Measurements from ENCODE around the gene NEO1. TPM values are rescaled to one million over a fixed set of nuclear protein-coding genes. Genes with fewer than 3 reads are reported as not detected.
A peak's percentile ranks its signal among the peaks of the same experiment; 100 is the strongest.

Gene NEO1
- total and polyA plus RNA-seq, 9 donors = 19.6 to 49.7 (median 37.1) TPM

DNA sequence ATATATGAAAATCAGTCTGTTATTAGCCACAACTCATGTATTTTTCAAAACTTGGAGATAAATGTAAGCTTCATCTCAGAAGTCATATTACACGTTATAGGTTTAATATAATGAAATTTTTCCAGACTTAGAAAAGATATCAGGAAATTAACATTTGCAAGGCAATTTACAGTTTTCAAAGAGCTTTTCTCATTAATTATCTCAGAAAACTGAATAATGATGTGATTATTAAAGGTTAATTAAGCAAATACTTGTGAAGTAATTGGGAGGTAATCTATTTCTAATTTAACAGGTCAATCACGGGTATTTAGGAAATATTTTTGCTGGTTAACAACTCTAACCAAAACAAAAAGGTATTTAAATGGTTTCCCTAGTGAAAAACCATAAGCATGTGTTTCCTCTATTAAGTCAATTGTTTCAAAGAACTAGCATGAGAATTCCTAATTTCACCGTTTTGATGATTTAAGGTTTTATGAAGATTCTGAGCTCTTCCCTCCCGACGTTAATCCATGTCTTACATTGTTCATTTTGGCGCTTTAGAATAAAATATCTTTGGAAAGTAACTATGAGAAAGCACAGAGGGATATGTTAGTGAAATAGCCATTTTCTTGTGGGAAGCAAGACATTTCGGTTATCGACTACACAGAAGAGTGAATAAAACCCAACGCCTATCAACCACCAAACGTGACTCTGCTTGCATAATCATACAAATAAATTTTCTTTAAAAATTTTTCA lies 1.5 kb upstream of the NEO1 start:
- no peaks in the 10 kb centered on the region for H3K9me3 ChIP-seq (replicated peaks; ENCODE audit: control insufficient read depth, low read depth, low read length)
- peaks cover 2% of the 10 kb centered on the region for H3K4me1 ChIP-seq (ENCODE audit: control insufficient read depth, insufficient read depth, low read length)
- no CpG with 5 or more reads among the region's 10 CpGs for WGBS (ENCODE audit: insufficient coverage)
- no peaks in the 10 kb centered on the region for H3K36me3 ChIP-seq (ENCODE audit: control insufficient read depth, insufficient read depth, low read length)
- peaks cover 7% of the 10 kb centered on the region for H3K27me3 ChIP-seq (ENCODE audit: control insufficient read depth, insufficient read depth, low read length)
- DNase-seq = peak; percentile 8
- H3K27ac ChIP-seq (ENCODE audit: low read length) = no peak overlapping the region
- peak overlapping the region; percentile 88 for H3K4me3 ChIP-seq (ENCODE audit: low read length)

DNA sequence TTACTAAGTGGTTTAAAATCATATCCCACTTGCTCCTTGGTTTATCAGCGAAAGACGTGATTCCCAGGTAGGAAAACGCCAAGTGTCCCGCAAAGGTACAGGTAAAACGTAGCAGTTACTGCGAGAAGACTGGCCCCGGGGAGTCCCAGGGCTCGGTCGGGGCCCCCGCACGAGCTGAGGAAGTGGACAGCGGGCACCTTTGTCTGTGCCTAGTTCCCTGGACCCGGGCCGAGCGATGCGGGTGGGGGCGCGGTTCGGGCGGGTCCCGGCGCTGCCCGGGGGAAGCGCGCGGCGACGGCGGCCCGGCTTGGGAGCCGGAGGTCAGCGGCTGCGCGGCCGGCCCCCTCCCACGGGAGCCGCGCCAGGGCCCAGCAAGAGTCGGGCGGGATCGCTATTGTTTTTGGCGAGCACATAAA lies 864 bp upstream of the NEO1 start:
- H3K9me3 ChIP-seq (replicated peaks; ENCODE audit: control insufficient read depth, low read depth, low read length) = no peaks in the 10 kb centered on the region
- peaks cover 2% of the 10 kb centered on the region for H3K4me1 ChIP-seq (ENCODE audit: control insufficient read depth, insufficient read depth, low read length)
- WGBS (ENCODE audit: insufficient coverage) = under 1% methylated on average over 42 of the region's 42 CpGs
- peak overlapping the region; percentile 88 for H3K4me3 ChIP-seq (ENCODE audit: low read length)
- DNase-seq = no peak
- H3K27ac ChIP-seq (ENCODE audit: low read length) = peak overlapping the region; percentile 92
- H3K36me3 ChIP-seq (ENCODE audit: control insufficient read depth, insufficient read depth, low read length) = no peaks in the 10 kb centered on the region
- peaks cover 5% of the 10 kb centered on the region for H3K27me3 ChIP-seq (ENCODE audit: control insufficient read depth, insufficient read depth, low read length)

DNA sequence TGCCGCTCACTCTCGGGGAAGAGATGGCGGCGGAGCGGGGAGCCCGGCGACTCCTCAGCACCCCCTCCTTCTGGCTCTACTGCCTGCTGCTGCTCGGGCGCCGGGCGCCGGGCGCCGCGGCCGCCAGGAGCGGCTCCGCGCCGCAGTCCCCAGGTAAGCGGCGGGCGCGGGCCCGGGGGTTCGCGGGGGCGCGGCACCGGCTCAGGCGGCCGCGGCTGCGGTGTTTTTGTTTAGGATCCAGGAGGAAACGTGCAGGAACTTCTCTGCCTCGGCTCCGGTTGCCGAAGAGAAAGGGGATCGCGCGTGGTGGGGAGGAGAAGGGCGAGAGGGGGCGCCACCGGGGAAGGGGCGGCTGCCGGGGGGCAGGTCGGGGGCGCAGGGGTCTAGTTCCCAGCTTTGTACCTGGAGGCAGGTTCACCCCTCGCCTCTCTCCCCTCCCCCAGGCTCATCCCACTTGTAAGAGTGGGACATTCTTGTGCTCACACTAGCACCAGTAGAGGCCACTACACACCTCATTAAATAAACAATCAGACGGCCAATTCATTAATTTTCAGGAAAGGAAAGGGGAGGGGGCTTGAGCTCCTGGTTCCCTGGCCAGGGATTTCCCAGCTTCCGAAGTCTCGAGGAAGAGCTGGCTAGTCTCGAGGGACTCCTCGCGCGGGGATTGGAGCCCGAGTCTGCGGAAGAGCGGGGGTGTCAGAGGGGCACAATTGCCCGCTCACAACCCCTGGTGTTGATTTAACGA lies 562 bp downstream of the NEO1 start:
- peaks cover 2% of the 10 kb centered on the region for H3K4me1 ChIP-seq (ENCODE audit: control insufficient read depth, insufficient read depth, low read length)
- H3K36me3 ChIP-seq (ENCODE audit: control insufficient read depth, insufficient read depth, low read length) = no peaks in the 10 kb centered on the region
- peak overlapping the region; percentile 45 for H3K27ac ChIP-seq (ENCODE audit: low read length)
- peak; percentile 77 for DNase-seq
- peaks cover 5% of the 10 kb centered on the region for H3K27me3 ChIP-seq (ENCODE audit: control insufficient read depth, insufficient read depth, low read length)
- WGBS (ENCODE audit: insufficient coverage) = 1% methylated on average over 42 of the region's 61 CpGs
- no peaks in the 10 kb centered on the region for H3K9me3 ChIP-seq (replicated peaks; ENCODE audit: control insufficient read depth, low read depth, low read length)
- peak overlapping the region; percentile 58 for H3K4me3 ChIP-seq (ENCODE audit: low read length)

DNA sequence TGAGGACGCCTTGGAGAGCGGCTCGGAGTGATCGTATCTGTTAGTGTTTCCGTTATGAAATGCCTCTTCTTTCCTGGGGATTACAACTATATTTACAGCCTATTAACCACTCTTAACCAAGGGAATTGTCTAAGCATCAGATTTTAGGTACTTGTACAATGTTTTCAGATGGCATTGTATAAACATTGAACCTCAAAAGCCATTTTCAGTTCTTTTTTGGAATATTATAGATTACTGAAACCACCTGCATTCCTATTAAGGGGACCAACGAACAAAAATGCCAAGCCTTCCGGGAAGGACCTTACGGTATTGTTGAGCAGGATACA lies 1.1 kb downstream of the NEO1 start:
- Histone ChIP-seq H3K4me1 (ENCODE audit: control insufficient read depth, insufficient read depth, low read length) (peaks cover 2% of the 10 kb centered on the region), H3K9me3 (replicated peaks; ENCODE audit: control insufficient read depth, low read depth, low read length) (no peaks in the 10 kb centered on the region), H3K27ac (ENCODE audit: low read length) (peak overlapping the region; percentile 45), H3K4me3 (ENCODE audit: low read length) (peak overlapping the region; percentile 58), H3K27me3 (ENCODE audit: control insufficient read depth, insufficient read depth, low read length) (peaks cover 5% of the 10 kb centered on the region), H3K36me3 (ENCODE audit: control insufficient read depth, insufficient read depth, low read length) (no peaks in the 10 kb centered on the region)
- no CpG with 5 or more reads among the region's 8 CpGs for WGBS (ENCODE audit: insufficient coverage)
- DNase-seq = no peak

DNA sequence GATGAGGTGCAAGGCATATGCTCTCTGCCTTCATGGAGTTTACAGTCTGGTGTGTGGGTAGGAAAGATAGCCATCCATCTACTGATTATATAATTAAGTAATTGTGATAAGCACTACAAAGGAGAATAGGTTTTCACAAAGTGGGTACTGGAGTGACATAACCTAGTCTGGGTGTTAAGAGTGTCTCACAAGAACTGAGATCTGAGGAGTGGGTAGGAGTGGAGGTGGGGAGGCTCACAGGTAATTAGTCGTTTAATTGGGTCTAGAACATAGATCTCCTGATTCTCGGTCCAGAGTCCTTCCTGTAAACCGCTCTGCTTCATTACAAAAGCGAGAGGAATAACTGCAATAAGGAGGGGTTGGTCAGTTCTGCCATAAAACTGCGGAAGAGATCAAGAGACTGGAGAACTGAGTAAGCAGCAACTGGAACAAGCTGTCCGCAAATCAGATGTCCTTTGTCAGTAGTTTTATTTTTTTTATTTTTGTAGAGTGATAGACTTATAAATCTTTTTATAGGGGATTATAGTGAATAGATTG lies 2.2 kb downstream of the NEO1 start:
- Histone ChIP-seq H3K9me3 (replicated peaks; ENCODE audit: control insufficient read depth, low read depth, low read length) (no peaks in the 10 kb centered on the region), H3K4me3 (ENCODE audit: low read length) (no peak overlapping the region), H3K27me3 (ENCODE audit: control insufficient read depth, insufficient read depth, low read length) (peaks cover 5% of the 10 kb centered on the region), H3K36me3 (ENCODE audit: control insufficient read depth, insufficient read depth, low read length) (no peaks in the 10 kb centered on the region), H3K27ac (ENCODE audit: low read length) (no peak overlapping the region), H3K4me1 (ENCODE audit: control insufficient read depth, insufficient read depth, low read length) (peaks cover 2% of the 10 kb centered on the region)
- DNase-seq = no peak
- 72% methylated on average over 6 of the region's 6 CpGs for WGBS (ENCODE audit: insufficient coverage)

DNA sequence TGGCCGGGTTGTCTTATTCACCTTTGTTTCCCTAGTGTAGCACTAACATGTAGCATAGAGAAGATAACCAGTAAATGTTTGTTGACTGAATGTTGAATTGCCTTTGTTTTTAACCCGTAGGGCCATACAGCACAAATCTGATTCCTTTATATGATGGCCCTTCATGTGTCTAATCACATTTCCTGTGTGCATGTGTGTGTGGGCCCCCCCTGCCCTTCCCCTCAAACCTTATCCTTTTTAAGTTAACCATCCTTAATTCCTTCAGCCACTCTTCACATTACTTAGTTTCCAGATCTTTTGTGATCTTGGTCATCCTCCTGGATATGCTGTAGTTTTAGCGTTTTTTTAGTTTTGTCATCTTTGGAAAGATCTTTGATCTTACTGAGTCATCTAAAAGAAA lies 4.2 kb downstream of the NEO1 start:
- Histone ChIP-seq H3K4me1 (ENCODE audit: control insufficient read depth, insufficient read depth, low read length) (no peaks in the 10 kb centered on the region), H3K27me3 (ENCODE audit: control insufficient read depth, insufficient read depth, low read length) (peaks cover 5% of the 10 kb centered on the region), H3K27ac (ENCODE audit: low read length) (no peak overlapping the region), H3K4me3 (ENCODE audit: low read length) (no peak overlapping the region), H3K36me3 (ENCODE audit: control insufficient read depth, insufficient read depth, low read length) (no peaks in the 10 kb centered on the region), H3K9me3 (replicated peaks; ENCODE audit: control insufficient read depth, low read depth, low read length) (no peaks in the 10 kb centered on the region)
- WGBS (ENCODE audit: insufficient coverage) = 90% methylated on average over 2 of the region's 3 CpGs
- no peak for DNase-seq

DNA sequence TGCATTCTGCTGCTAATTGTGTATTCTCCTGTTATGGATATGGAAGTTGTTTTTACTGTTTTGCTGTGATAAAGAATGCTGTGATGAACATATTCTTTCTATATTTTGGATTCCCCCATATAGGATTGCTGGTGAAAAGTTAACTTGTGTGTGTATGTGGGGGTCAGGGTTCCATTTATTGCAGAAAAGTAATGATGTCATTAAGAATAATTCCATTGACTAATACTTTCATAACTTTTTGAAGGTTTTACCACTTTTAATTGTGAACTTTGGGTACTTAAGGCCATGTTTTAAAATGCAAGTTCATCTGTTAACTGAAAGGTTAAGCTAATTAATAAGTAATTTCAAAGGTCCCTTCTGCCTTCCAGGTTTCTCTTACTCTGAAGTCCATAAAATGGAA lies 6.2 kb downstream of the NEO1 start:
- Histone ChIP-seq H3K9me3 (replicated peaks; ENCODE audit: control insufficient read depth, low read depth, low read length) (no peaks in the 10 kb centered on the region), H3K4me1 (ENCODE audit: control insufficient read depth, insufficient read depth, low read length) (no peaks in the 10 kb centered on the region), H3K4me3 (ENCODE audit: low read length) (no peak overlapping the region), H3K27ac (ENCODE audit: low read length) (no peak overlapping the region), H3K27me3 (ENCODE audit: control insufficient read depth, insufficient read depth, low read length) (no peaks in the 10 kb centered on the region), H3K36me3 (ENCODE audit: control insufficient read depth, insufficient read depth, low read length) (no peaks in the 10 kb centered on the region)
- no peak for DNase-seq

DNA sequence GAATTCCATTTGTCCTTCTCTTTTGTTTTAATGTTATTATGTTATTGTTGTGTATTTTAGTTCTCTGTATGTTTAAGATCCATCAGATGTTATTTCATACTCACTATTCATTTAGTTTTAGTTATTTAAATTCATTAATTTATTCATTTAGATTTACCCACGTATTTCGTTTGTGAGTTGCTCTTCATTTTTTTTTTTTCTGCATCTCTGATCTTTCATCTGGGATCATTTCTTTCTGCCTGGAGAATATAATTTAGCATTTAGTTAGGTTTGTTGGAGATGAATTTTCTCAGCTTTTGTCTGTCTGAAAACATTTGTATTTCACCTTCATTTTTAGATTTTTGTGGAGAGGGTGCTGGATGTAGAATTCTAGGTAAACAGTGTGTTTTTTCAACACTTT lies 12.9 kb downstream of the NEO1 start:
- Histone ChIP-seq H3K4me3 (ENCODE audit: low read length) (no peak overlapping the region), H3K9me3 (replicated peaks; ENCODE audit: control insufficient read depth, low read depth, low read length) (no peaks in the 10 kb centered on the region), H3K36me3 (ENCODE audit: control insufficient read depth, insufficient read depth, low read length) (no peaks in the 10 kb centered on the region), H3K4me1 (ENCODE audit: control insufficient read depth, insufficient read depth, low read length) (no peaks in the 10 kb centered on the region), H3K27me3 (ENCODE audit: control insufficient read depth, insufficient read depth, low read length) (no peaks in the 10 kb centered on the region), H3K27ac (ENCODE audit: low read length) (no peak overlapping the region)
- DNase-seq = no peak
- WGBS (ENCODE audit: insufficient coverage) = no CpG with 5 or more reads among the region's 2 CpGs

DNA sequence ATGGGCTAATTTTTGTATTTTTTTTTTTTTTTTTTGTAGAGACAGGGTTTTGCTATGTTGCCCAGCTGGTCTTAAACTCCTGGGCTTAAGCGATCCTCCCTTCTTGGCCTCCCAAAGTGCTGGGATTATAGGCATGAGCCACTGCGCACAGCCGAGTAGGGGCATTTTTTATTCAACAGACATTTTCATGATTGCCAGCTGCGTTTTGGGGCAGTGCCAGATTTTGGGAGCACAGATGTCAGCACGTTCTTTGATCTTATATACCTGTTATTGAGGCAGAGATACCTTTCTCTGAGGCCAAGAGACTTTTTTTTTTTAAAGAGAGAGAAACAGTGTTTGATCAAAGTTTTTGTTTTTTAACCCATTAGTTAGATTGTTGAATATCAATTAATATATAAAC lies 16.8 kb downstream of the NEO1 start:
- Histone ChIP-seq H3K27me3 (ENCODE audit: control insufficient read depth, insufficient read depth, low read length) (no peaks in the 10 kb centered on the region), H3K4me3 (ENCODE audit: low read length) (no peak overlapping the region), H3K9me3 (replicated peaks; ENCODE audit: control insufficient read depth, low read depth, low read length) (no peaks in the 10 kb centered on the region), H3K4me1 (ENCODE audit: control insufficient read depth, insufficient read depth, low read length) (no peaks in the 10 kb centered on the region), H3K27ac (ENCODE audit: low read length) (no peak overlapping the region), H3K36me3 (ENCODE audit: control insufficient read depth, insufficient read depth, low read length) (no peaks in the 10 kb centered on the region)
- DNase-seq = no peak
- WGBS (ENCODE audit: insufficient coverage) = no CpG with 5 or more reads among the region's 5 CpGs

DNA sequence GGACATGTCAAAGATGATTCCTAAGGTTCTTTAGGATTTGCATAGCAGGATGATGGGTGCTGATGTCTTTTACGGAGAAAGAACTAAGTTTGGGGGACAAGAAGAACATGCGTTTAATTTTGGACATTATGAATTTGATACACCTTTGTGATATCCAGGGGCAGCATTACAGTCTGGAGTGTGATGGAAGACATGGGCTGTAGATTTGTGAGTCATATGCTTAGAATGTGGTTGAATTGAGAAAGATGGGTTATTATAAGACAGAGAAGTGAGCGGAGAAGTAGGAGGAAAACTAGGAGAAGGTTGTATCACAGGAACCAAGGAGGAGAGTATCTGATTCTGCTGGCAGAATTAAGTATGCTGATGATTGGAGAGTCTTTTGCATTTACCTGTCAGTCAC lies 20.6 kb downstream of the NEO1 start:
- DNase-seq = no peak
- Histone ChIP-seq H3K27ac (ENCODE audit: low read length) (no peak overlapping the region), H3K4me1 (ENCODE audit: control insufficient read depth, insufficient read depth, low read length) (no peaks in the 10 kb centered on the region), H3K27me3 (ENCODE audit: control insufficient read depth, insufficient read depth, low read length) (no peaks in the 10 kb centered on the region), H3K4me3 (ENCODE audit: low read length) (no peak overlapping the region), H3K36me3 (ENCODE audit: control insufficient read depth, insufficient read depth, low read length) (no peaks in the 10 kb centered on the region), H3K9me3 (replicated peaks; ENCODE audit: control insufficient read depth, low read depth, low read length) (no peaks in the 10 kb centered on the region)
- 89% methylated on average over 3 of the region's 3 CpGs for WGBS (ENCODE audit: insufficient coverage)

Data from muscle of leg (tissue), 11 donors.